Heart right ventricle (tissue), 16 donors: Measurements from ENCODE around the gene QRFPR. TPM values are rescaled to one million over a fixed set of nuclear protein-coding genes. Genes with fewer than 3 reads are reported as not detected.

Experiments used
- ATAC-seq, 8 donors: fragments of 200-7000 bp; cut with Tn5 transposase; one replicate each; pipeline ENCODE4 v1.9.1; 2020; ENCODE audit warnings: mild to moderate bottlenecking in 8 of 8, moderate library complexity in 8 of 8, moderate number of reproducible peaks in 1 of 8
- DNase-seq, 2 donors: peaks; one replicate each; pipeline ENCODE4 v3.0.0-alpha.2; 2020
- H3K27ac ChIP-seq, 10 donors: fragments of 200-600 bp; sonication (generic) in 2 of 10; one replicate each; pipeline versions ENCODE4 v1.5.0 to v1.8.0; 2020 to 2022; ENCODE audit warnings: mild to moderate bottlenecking in 3 of 10
- H3K27me3 ChIP-seq, 7 donors: fragments of 200-600 bp; one replicate each; pipeline ENCODE4 v1.8.0; 2021 to 2022; ENCODE audit warnings: mild to moderate bottlenecking in 2 of 7
- H3K36me3 ChIP-seq, 9 donors: fragments of 200-600 bp; sonication (generic) in 1 of 9; one replicate each; pipeline versions ENCODE4 v1.5.0 to v1.8.0; 2020 to 2022; ENCODE audit warnings: mild to moderate bottlenecking in 2 of 9
- H3K4me1 ChIP-seq, 9 donors: fragments of 200-600 bp; sonication (generic) in 1 of 9; one replicate each; pipeline versions ENCODE4 v1.5.0 to v1.8.0; 2020 to 2022; ENCODE audit warnings: mild to moderate bottlenecking in 4 of 9
- H3K4me3 ChIP-seq, 10 donors: fragments of 200-600 bp; sonication (generic) in 2 of 10; one replicate each; pipeline versions ENCODE4 v1.5.0 to v1.8.0; 2020 to 2022; ENCODE audit warnings: mild to moderate bottlenecking in 7 of 10, moderate library complexity in 2 of 10
- H3K9me3 ChIP-seq, 11 donors: fragments of 200-600 bp in 10 of 11; sonication (generic) in 2 of 11; one replicate each; pipeline versions ENCODE4 v1.5.0 to v1.8.0; 2013 to 2022; ENCODE audit warnings: mild to moderate bottlenecking in 2 of 11, control low read depth in 1 of 11, moderate library complexity in 1 of 11
- CTCF ChIP-seq, 9 donors: fragments of 200-600 bp; sonication (generic) in 2 of 9; IDR thresholded peaks; one replicate each; pipeline versions ENCODE4 v1.5.0 to v1.8.0; 2021 to 2022; ENCODE audit warnings: antibody characterized with exemption in 9 of 9, mild to moderate bottlenecking in 5 of 9, moderate library complexity in 1 of 9
- WGBS, 2 donors: extraction: QIAGEN DNeasy Blood & Tissue Kit; methylation state at CpG; one replicate each; pipeline ENCODE4 v1.1.7; 2013; ENCODE audit warnings: inconsistent platforms in 1 of 2; 5-methylcytosine and 5-hydroxymethylcytosine counted together
- intact Hi-C, 10 donors: fragments of 100-400 bp; cut with DNase I; formaldehyde crosslinking; loops; one replicate each; pipeline versions ENCODE4 v1.11.1 to v1.14.2; 2022
- polyA plus RNA-seq, 2 donors: library from polyadenylated mRNA; stranded (reverse); fragments of 200-250 nt; gene quantifications; one replicate each; pipeline ENCODE4 v1.2.3, GENCODE V29; 2013
- total RNA-seq, 10 donors: library from RNA; stranded (reverse); fragmentation: NEBNext Ultra II Directional in 3 of 10; extraction: Animal tissue kit (Norgen Biotek cat#: 25700) in 3 of 10; gene quantifications; one replicate each; pipeline versions ENCODE4 v1.2.1 to v1.2.4, GENCODE V29; 2021 to 2023
- donor health status: Arrhythmogenic right ventricular cardiomyopathy.
- donor health status: ischemic (EF 13 %, LVEDD 7.1; RV severe dilation, severe dysfunction).
- donor health status: healthy with polysubstance abuse.
- donor health status: DM: no; HTN: yes; CAD: no.
- donor health status: DM: no; HTN: no; CAD: no.
- donor health status: ischemic (EF 25% LVEDD 6.9; RV normal size, moderate dysfunction).
- donor health status: ischemic (EF 25% LVEDD 5.7; RV mildly dilated, moderate dysfunction).
- donor health status: healthy.
- donor health status: DM: yes; HTN: yes; CAD: no.
- donor health status: Ischemic cardiomyopathy.
- donor health status: ischemic (EF 35%, LVEDD 5.7; RV mildly dilated, moderate dysfunction).
- donor health status: nonischemic (EF 11% LVEDD 7.7; RV severe dilation, severe dysfunction).
- donor health status: DM: yes; HTN: yes; CAD: no.
- donor health status: PGD.
- donor health status: ischemic (EF 29% LVEDD 5.4; RV normal size, mild dysfunction).
- donor health status: nonischemic (EF 23%, LVEDD 6.1; RV moderate dilation, normal function).

Gene QRFPR
- total and polyA plus RNA-seq, 12 donors = 0.22 to 4.2 (median 2.3) TPM

GRCh38 chr4:121360495-121360894, 20.3 kb downstream of the QRFPR start:
- H3K27ac ChIP-seq = no peak overlapping the region
- no peak for TF ChIP-seq CTCF (IDR thresholded peaks at IDR 0.05)
- intact Hi-C loops = loop anchor here in 2 of 10 donors (10.0 kb wide), 2 partner anchors 294 to 374 kb away; no protein-coding TSS in a partner anchor
- H3K36me3 ChIP-seq = no peaks in the 10 kb centered on the region
- no peaks in the 10 kb centered on the region for H3K27me3 ChIP-seq
- 85 to 100% methylated on average over 1 of the region's 1 CpG for WGBS, 2 donors
- no peak overlapping the region for H3K4me3 ChIP-seq
- H3K4me1 ChIP-seq = peaks cover 0 to 7% (median 0%) of the 10 kb centered on the region in 9 donors
- ATAC-seq = no peak
- no peak for DNase-seq
- H3K9me3 ChIP-seq = no peaks in the 10 kb centered on the region

GRCh38 chr4:121358473-121358872, 22.3 kb downstream of the QRFPR start:
- peaks cover 0 to 7% (median 0%) of the 10 kb centered on the region in 9 donors for H3K4me1 ChIP-seq
- no peak for DNase-seq
- H3K9me3 ChIP-seq = peaks cover 0 to 17% (median 0%) of the 10 kb centered on the region in 11 donors
- no peaks in the 10 kb centered on the region for H3K36me3 ChIP-seq
- intact Hi-C loops = no loop called here
- H3K27me3 ChIP-seq = no peaks in the 10 kb centered on the region
- ATAC-seq = no peak
- H3K4me3 ChIP-seq = no peak overlapping the region
- no peak overlapping the region for H3K27ac ChIP-seq
- TF ChIP-seq CTCF (IDR thresholded peaks at IDR 0.05) = no peak

GRCh38 chr4:121353213-121353612, 27.6 kb downstream of the QRFPR start:
- no peak overlapping the region for H3K4me3 ChIP-seq
- no peak overlapping the region for H3K27ac ChIP-seq
- TF ChIP-seq CTCF (IDR thresholded peaks at IDR 0.05) = no peak
- no peaks in the 10 kb centered on the region for H3K4me1 ChIP-seq
- H3K27me3 ChIP-seq = no peaks in the 10 kb centered on the region
- ATAC-seq (no peak), DNase-seq (no peak)
- H3K9me3 ChIP-seq = peaks cover 0 to 25% (median 0%) of the 10 kb centered on the region in 11 donors
- intact Hi-C loops = no loop called here
- no peaks in the 10 kb centered on the region for H3K36me3 ChIP-seq

- DNase-seq (no peak), ATAC-seq (no peak)
- 40 to 72% methylated on average over 1 of the region's 1 CpG for WGBS, 2 donors
- H3K9me3 ChIP-seq = no peaks in the 10 kb centered on the region
- no peaks in the 10 kb centered on the region for H3K27me3 ChIP-seq
- intact Hi-C loops = no loop called here
- no peak for TF ChIP-seq CTCF (IDR thresholded peaks at IDR 0.05)
- no peak overlapping the region for H3K4me3 ChIP-seq
- H3K4me1 ChIP-seq = no peaks in the 10 kb centered on the region
- no peak overlapping the region for H3K27ac ChIP-seq
- no peaks in the 10 kb centered on the region for H3K36me3 ChIP-seq
Observed at GRCh38 chr4:121344098-121344497, 36.7 kb downstream of the QRFPR start.
